ENCODE results near the gene BPIFB1. TPM values are rescaled to one million over a fixed set of nuclear protein-coding genes. Genes with fewer than 3 reads are reported as not detected.

The BPIFB1 gene
- polyA plus RNA-seq, 1 donor (not counting 4 experiments of a cell fraction or from before 2014, with no cell fraction given): not detected

GRCh38 chr20:33280000-33280680 is 2.9 kb upstream of the BPIFB1 start:
- DNase-seq (ENCODE audit: low read depth, low spot score) (no peak), FAIRE-seq (no peak)
- peaks cover 17% of the 10 kb centered on the region for H3K27me3 ChIP-seq (ENCODE audit: control insufficient read depth, extremely low read depth, insufficient read depth, low read length)

GRCh38 chr20:33280775-33281174 is 2.2 kb upstream of the BPIFB1 start:
- Histone ChIP-seq H3K36me3 (ENCODE audit: control insufficient read depth in 2 of 2, extremely low read depth in 1 of 2, insufficient read depth in 2 of 2, low read length in 2 of 2) (no peaks in the 10 kb centered on the region), H3K4me1 (ENCODE audit: control insufficient read depth, extremely low read depth, insufficient read depth, low read length) (no peaks in the 10 kb centered on the region), H3K27me3 (ENCODE audit: control insufficient read depth, extremely low read depth, insufficient read depth, low read length) (peaks cover 18% of the 10 kb centered on the region), H3K9ac (ENCODE audit: control insufficient read depth, extremely low read depth, insufficient read depth, low read length) (no peak overlapping the region), H4K20me1 (ENCODE audit: control insufficient read depth, extremely low read depth, insufficient read depth, low read length) (no peaks in the 10 kb centered on the region), H3K27ac (ENCODE audit: control insufficient read depth, insufficient read depth, low read length) (no peak overlapping the region), H2AFZ (ENCODE audit: control insufficient read depth, low read length) (no peak overlapping the region), H3K4me2 (ENCODE audit: control insufficient read depth, extremely low read depth, insufficient read depth, low read depth, low read length) (no peak overlapping the region), H3K9me3 (ENCODE audit: control insufficient read depth, low read depth, low read length) (no peaks in the 10 kb centered on the region), H3K4me3 (ENCODE audit: control insufficient read depth in 2 of 3, extremely low read depth in 1 of 3, insufficient read depth in 2 of 3, low read depth in 1 of 3, low read length in 3 of 3) (no peak overlapping the region), H3K79me2 (ENCODE audit: control insufficient read depth, insufficient read depth, low read length) (no peaks in the 10 kb centered on the region), H3K9me1 (ENCODE audit: control insufficient read depth, extremely low read depth, insufficient read depth, low read length) (no peaks in the 10 kb centered on the region)
- TF ChIP-seq, protein P1, sequence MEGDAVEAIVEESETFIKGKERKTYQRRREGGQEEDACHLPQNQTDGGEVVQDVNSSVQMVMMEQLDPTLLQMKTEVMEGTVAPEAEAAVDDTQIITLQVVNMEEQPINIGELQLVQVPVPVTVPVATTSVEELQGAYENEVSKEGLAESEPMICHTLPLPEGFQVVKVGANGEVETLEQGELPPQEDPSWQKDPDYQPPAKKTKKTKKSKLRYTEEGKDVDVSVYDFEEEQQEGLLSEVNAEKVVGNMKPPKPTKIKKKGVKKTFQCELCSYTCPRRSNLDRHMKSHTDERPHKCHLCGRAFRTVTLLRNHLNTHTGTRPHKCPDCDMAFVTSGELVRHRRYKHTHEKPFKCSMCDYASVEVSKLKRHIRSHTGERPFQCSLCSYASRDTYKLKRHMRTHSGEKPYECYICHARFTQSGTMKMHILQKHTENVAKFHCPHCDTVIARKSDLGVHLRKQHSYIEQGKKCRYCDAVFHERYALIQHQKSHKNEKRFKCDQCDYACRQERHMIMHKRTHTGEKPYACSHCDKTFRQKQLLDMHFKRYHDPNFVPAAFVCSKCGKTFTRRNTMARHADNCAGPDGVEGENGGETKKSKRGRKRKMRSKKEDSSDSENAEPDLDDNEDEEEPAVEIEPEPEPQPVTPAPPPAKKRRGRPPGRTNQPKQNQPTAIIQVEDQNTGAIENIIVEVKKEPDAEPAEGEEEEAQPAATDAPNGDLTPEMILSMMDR (optimal IDR thresholded peaks at IDR 0.05 in 1 of 3, IDR thresholded peaks at IDR 0.05 in 1 of 3, conservative IDR thresholded peaks at IDR 0.05 in 1 of 3; ENCODE audit: extremely low read depth in 1 of 3, insufficient read depth in 2 of 3, low read length in 3 of 3): no peak
- no peak for TF ChIP-seq EZH2 (IDR thresholded peaks at IDR 0.05; ENCODE audit: low read length)
- FAIRE-seq (no peak), DNase-seq (ENCODE audit: low read depth, low spot score) (no peak)
- dilution Hi-C loops (cut with MboI; ENCODE audit: extremely low pct_ligation_motif_present, low sequenced_read_pairs): no loop called here

More at GRCh38 chr20:33280000-33280680, 2.9 kb upstream of the BPIFB1 start:
- no peak overlapping the region for H3K9ac ChIP-seq (ENCODE audit: control insufficient read depth, extremely low read depth, insufficient read depth, low read length)
- H4K20me1 ChIP-seq (ENCODE audit: control insufficient read depth, extremely low read depth, insufficient read depth, low read length): no peaks in the 10 kb centered on the region
- no peak overlapping the region for H3K27ac ChIP-seq (ENCODE audit: control insufficient read depth, insufficient read depth, low read length)
- no peak for TF ChIP-seq EZH2 (IDR thresholded peaks at IDR 0.05; ENCODE audit: low read length)
- TF ChIP-seq, protein P1 (optimal IDR thresholded peaks at IDR 0.05 in 1 of 3, IDR thresholded peaks at IDR 0.05 in 1 of 3, conservative IDR thresholded peaks at IDR 0.05 in 1 of 3; ENCODE audit: extremely low read depth in 1 of 3, insufficient read depth in 2 of 3, low read length in 3 of 3): no peak
- H2AFZ ChIP-seq (ENCODE audit: control insufficient read depth, low read length): no peak overlapping the region
- dilution Hi-C loops (cut with MboI; ENCODE audit: extremely low pct_ligation_motif_present, low sequenced_read_pairs): no loop called here
- H3K9me1 ChIP-seq (ENCODE audit: control insufficient read depth, extremely low read depth, insufficient read depth, low read length): no peaks in the 10 kb centered on the region
- no peaks in the 10 kb centered on the region for H3K36me3 ChIP-seq (ENCODE audit: control insufficient read depth in 2 of 2, extremely low read depth in 1 of 2, insufficient read depth in 2 of 2, low read length in 2 of 2)
- no peak overlapping the region for H3K4me2 ChIP-seq (ENCODE audit: control insufficient read depth, extremely low read depth, insufficient read depth, low read depth, low read length)
- no peaks in the 10 kb centered on the region for H3K79me2 ChIP-seq (ENCODE audit: control insufficient read depth, insufficient read depth, low read length)
- H3K4me3 ChIP-seq (ENCODE audit: control insufficient read depth in 2 of 3, extremely low read depth in 1 of 3, insufficient read depth in 2 of 3, low read depth in 1 of 3, low read length in 3 of 3): no peak overlapping the region
- H3K9me3 ChIP-seq (ENCODE audit: control insufficient read depth, low read depth, low read length): no peaks in the 10 kb centered on the region
- no peaks in the 10 kb centered on the region for H3K4me1 ChIP-seq (ENCODE audit: control insufficient read depth, extremely low read depth, insufficient read depth, low read length)
